ENCODE measurements around the gene TBC1D30. TPM values are rescaled to one million over a fixed set of nuclear protein-coding genes. Genes with fewer than 3 reads are reported as not detected.

Gene TBC1D30
- total RNA-seq, 4 donors from 2014 or later, result 0.35 to 6.7 (median 2.5) TPM

DNA sequence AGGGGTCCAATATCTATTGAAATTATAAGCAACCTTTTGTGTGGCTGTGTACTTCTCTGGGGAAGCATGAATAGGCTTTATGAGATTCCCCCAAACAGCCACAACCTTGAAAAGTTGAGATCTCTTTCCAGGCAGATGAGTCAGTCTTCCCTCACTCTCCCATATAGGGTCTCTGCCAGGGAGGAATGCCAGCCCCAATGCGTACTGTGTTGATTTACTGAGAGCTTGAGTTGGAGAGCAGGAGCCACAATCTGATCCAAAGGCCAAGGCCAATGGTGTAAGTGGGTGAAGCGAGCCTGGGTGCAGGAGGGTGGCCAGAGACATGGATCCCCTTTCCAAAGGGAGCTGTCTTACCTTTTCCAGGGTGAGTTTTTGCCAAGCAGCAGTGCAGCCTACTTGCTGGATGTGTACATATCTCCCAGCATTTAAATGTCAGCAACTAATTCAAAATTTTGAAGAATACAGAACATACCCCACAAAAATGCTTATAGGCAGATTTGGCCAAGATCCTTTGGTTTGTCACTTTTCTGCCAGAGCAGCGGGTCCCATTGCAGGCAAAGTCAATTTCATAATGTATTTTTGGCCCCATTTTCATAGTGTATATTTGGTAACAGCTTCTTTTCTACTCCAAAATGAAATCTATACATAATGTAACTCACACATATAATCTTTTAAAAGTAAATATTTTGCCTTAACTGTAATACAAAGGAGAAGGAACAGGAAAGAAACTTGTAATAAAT is 88.2 kb downstream of the TBC1D30 start:
- H3K27ac ChIP-seq, result no peak overlapping the region
- no peaks in the 10 kb centered on the region for H3K36me3 ChIP-seq
- H3K4me1 ChIP-seq, result peaks cover 0 to 10% (median 3%) of the 10 kb centered on the region in 3 donors
- TF ChIP-seq POLR2A (IDR thresholded peaks at IDR 0.05) (no peak), POLR2AphosphoS5 (IDR thresholded peaks at IDR 0.05) (no peak), EP300 (IDR thresholded peaks at IDR 0.05) (no peak)
- TF ChIP-seq, protein P1, sequence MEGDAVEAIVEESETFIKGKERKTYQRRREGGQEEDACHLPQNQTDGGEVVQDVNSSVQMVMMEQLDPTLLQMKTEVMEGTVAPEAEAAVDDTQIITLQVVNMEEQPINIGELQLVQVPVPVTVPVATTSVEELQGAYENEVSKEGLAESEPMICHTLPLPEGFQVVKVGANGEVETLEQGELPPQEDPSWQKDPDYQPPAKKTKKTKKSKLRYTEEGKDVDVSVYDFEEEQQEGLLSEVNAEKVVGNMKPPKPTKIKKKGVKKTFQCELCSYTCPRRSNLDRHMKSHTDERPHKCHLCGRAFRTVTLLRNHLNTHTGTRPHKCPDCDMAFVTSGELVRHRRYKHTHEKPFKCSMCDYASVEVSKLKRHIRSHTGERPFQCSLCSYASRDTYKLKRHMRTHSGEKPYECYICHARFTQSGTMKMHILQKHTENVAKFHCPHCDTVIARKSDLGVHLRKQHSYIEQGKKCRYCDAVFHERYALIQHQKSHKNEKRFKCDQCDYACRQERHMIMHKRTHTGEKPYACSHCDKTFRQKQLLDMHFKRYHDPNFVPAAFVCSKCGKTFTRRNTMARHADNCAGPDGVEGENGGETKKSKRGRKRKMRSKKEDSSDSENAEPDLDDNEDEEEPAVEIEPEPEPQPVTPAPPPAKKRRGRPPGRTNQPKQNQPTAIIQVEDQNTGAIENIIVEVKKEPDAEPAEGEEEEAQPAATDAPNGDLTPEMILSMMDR (IDR thresholded peaks at IDR 0.05), result no peak
- 44 to 67% methylated on average over 1 of the region's 3 CpGs for WGBS, 2 donors (ENCODE audit: low coverage in 1 of 2)
- no peak for ATAC-seq
- H3K4me3 ChIP-seq, result no peak overlapping the region
- no peaks in the 10 kb centered on the region for H3K9me3 ChIP-seq
- no peaks in the 10 kb centered on the region for H3K27me3 ChIP-seq

DNA sequence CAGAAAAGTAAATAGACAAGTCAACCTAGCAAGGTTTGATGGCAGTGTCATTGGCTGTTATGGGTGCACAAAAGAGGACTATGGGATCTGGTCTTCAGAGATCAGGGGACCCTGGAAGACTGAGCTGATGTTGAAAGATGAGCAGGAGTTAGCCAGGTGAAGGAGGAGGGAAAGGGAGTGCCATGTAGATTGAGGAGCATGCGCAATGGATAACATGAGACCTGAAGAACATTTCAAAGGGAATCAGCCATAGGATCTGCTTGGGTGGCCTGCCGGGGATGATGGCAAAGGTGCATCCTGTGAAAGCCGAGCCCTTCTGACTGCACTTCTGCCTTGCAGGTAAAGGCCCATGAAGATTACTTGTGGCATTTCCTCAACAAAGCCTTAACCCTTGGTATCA is 90.8 kb downstream of the TBC1D30 start:
- no peaks in the 10 kb centered on the region for H3K36me3 ChIP-seq
- H3K4me1 ChIP-seq, result peaks cover 0 to 10% (median 3%) of the 10 kb centered on the region in 3 donors
- no peak for ATAC-seq
- 85 to 90% methylated on average over 3 of the region's 3 CpGs for WGBS, 2 donors (ENCODE audit: low coverage in 1 of 2)
- H3K27me3 ChIP-seq, result no peaks in the 10 kb centered on the region
- no peak overlapping the region for H3K27ac ChIP-seq
- no peaks in the 10 kb centered on the region for H3K9me3 ChIP-seq
- H3K4me3 ChIP-seq, result no peak overlapping the region
- TF ChIP-seq, protein P1 (IDR thresholded peaks at IDR 0.05), result no peak
- TF ChIP-seq POLR2A (IDR thresholded peaks at IDR 0.05), result no peak
- no peak for TF ChIP-seq POLR2AphosphoS5 (IDR thresholded peaks at IDR 0.05)
- no peak for TF ChIP-seq EP300 (IDR thresholded peaks at IDR 0.05)

DNA sequence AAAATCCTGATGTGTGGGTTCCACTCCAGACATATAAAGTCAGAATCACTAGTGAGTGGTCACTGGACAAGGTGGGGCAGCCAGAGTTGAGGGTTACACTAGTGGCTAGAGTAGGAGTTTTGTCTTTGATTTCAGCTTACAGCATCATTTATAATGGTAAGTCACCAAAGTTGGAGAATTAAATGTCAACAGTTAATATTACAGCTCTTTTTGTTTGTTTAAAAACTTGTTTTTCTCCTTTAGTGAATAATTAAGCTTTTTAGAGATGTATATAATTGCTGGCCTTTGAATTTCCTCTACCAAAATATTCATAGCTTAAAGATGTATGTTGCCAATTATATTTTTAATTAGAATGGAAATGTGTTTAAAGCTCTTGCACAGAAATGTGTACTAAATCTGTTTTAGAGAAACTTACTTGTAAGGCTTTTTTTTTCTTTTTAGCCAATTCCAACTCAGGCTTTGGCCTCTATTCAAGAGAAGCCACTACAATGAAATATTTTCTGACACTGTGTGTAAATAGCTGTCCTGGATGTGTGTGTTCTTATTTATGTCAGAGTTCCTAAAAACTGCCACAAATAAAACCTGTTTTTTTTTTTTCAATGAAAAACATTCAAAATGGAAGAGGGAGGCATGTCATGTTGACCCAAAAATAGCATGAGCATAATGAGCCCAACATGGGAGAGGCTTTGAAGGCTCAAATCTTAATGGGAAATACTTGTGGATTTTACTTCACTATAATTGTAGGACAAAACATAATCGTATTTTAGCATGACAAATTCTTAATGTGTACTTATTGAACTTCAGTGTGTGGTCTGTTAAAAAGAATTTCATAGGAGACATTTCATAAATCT is 92.2 kb downstream of the TBC1D30 start:
- H3K27ac ChIP-seq, result no peak overlapping the region
- peaks cover 0 to 7% (median 3%) of the 10 kb centered on the region in 3 donors for H3K4me1 ChIP-seq
- no peak for TF ChIP-seq POLR2A (IDR thresholded peaks at IDR 0.05)
- no peak for TF ChIP-seq EP300 (IDR thresholded peaks at IDR 0.05)
- TF ChIP-seq POLR2AphosphoS5 (IDR thresholded peaks at IDR 0.05), result no peak
- TF ChIP-seq, protein P1 (IDR thresholded peaks at IDR 0.05), result no peak
- ATAC-seq, result no peak
- H3K36me3 ChIP-seq, result no peaks in the 10 kb centered on the region
- H3K27me3 ChIP-seq, result no peaks in the 10 kb centered on the region
- 55 to 67% methylated on average over 1 of the region's 1 CpG for WGBS, 2 donors (ENCODE audit: low coverage in 1 of 2)
- H3K9me3 ChIP-seq, result no peaks in the 10 kb centered on the region
- H3K4me3 ChIP-seq, result no peak overlapping the region

DNA sequence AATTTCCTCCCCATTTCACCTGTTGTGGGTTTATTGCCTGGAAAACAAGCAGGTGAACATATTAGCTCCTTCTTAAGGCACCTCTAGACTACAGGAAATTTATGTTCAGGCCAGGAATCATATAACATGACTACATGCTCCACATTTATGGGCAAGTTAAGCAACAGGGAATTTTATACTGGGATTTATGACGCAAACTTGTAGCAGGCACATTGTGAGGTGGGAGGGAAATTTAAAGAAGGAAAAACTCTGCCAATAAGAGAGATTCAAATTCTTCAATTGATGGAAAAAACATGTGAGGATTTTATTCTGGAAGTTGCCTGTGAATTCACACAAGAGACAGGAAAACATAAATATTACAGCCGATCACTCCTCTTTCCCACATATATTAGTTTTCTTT is 93.9 kb downstream of the TBC1D30 start:
- Histone ChIP-seq H3K9me3 (no peaks in the 10 kb centered on the region), H3K4me3 (no peak overlapping the region), H3K27me3 (no peaks in the 10 kb centered on the region), H3K27ac (no peak overlapping the region), H3K36me3 (no peaks in the 10 kb centered on the region), H3K4me1 (no peaks in the 10 kb centered on the region)
- no peak for ATAC-seq
- TF ChIP-seq, protein P1 (IDR thresholded peaks at IDR 0.05), result no peak
- TF ChIP-seq POLR2AphosphoS5 (IDR thresholded peaks at IDR 0.05), result no peak
- TF ChIP-seq EP300 (IDR thresholded peaks at IDR 0.05), result no peak
- TF ChIP-seq POLR2A (IDR thresholded peaks at IDR 0.05), result no peak
- 80 to 86% methylated on average over 2 of the region's 2 CpGs for WGBS, 2 donors (ENCODE audit: low coverage in 1 of 2)

All from gastroesophageal sphincter (tissue), 4 donors.